ENCODE measurements around the gene BOD1L1.
"Not testable (repeated sequence)": the region's sequence is repeated elsewhere in the genome, so short reads cannot be mapped to it uniquely, and the experiment has no call there.

Gene BOD1L1

GRCh38 chr4:13561673-13562072 is 65.9 kb downstream of the BOD1L1 start:
- no peak for DNase-seq (ENCODE audit: low read depth)
- no peak for TF ChIP-seq CTCF (IDR thresholded peaks at IDR 0.05; ENCODE audit: insufficient read depth, low read depth, low read length, missing control alignments)
- H3K4me3 ChIP-seq (ENCODE audit: low read depth, low read length), result no peak overlapping the region

GRCh38 chr4:13560111-13560510 is 67.4 kb downstream of the BOD1L1 start:
- not testable (repeated sequence) for H3K4me3 ChIP-seq (ENCODE audit: low read depth, low read length); DNase-seq (ENCODE audit: low read depth)

GRCh38 chr4:13559413-13559812 is 68.1 kb downstream of the BOD1L1 start:
- H3K4me3 ChIP-seq (ENCODE audit: low read depth, low read length), result no peak overlapping the region
- TF ChIP-seq CTCF (IDR thresholded peaks at IDR 0.05; ENCODE audit: insufficient read depth, low read depth, low read length, missing control alignments), result no peak
- DNase-seq (ENCODE audit: low read depth), result no peak

GRCh38 chr4:13558881-13559280 is 68.6 kb downstream of the BOD1L1 start:
- H3K4me3 ChIP-seq (ENCODE audit: low read depth, low read length), result no peak overlapping the region
- TF ChIP-seq CTCF (IDR thresholded peaks at IDR 0.05; ENCODE audit: insufficient read depth, low read depth, low read length, missing control alignments), result no peak
- no peak for DNase-seq (ENCODE audit: low read depth)

GRCh38 chr4:13555325-13555724 is 72.2 kb downstream of the BOD1L1 start:
- TF ChIP-seq CTCF (IDR thresholded peaks at IDR 0.05; ENCODE audit: insufficient read depth, low read depth, low read length, missing control alignments), result no peak
- DNase-seq (ENCODE audit: low read depth), result no peak
- no peak overlapping the region for H3K4me3 ChIP-seq (ENCODE audit: low read depth, low read length)

GRCh38 chr4:13553081-13553480 is 74.4 kb downstream of the BOD1L1 start:
- DNase-seq (ENCODE audit: low read depth), result no peak
- TF ChIP-seq CTCF (IDR thresholded peaks at IDR 0.05; ENCODE audit: insufficient read depth, low read depth, low read length, missing control alignments), result no peak
- H3K4me3 ChIP-seq (ENCODE audit: low read depth, low read length), result no peak overlapping the region

- H3K4me3 ChIP-seq (ENCODE audit: low read depth, low read length), result peak overlapping the region; percentile 54
- peak; percentile 86 for TF ChIP-seq CTCF (IDR thresholded peaks at IDR 0.05; ENCODE audit: insufficient read depth, low read depth, low read length, missing control alignments)
- peak; percentile 93 for DNase-seq (ENCODE audit: low read depth)
Measured at GRCh38 chr4:13548984-13549546, 78.5 kb downstream of the BOD1L1 start.
